Measurements from ENCODE around the gene TRIP12.

GRCh38 chr2:229855116-229855515 is 66.7 kb downstream of the TRIP12 start:
- no peak for TF ChIP-seq GATA3 (IDR thresholded peaks at IDR 0.05; ENCODE audit: low read depth, low read length)
- TF ChIP-seq GATA2 (IDR thresholded peaks at IDR 0.05; ENCODE audit: low read depth, low read length), result no peak
